HG02763 (cell line): Measurements from ENCODE around the gene ZNF827.

ENCODE experiments used
- ATAC-seq: cut with Tn5 transposase; IDR thresholded peaks from one replicate; pipeline ENCODE4 v1.9.1; 2021; ENCODE audit warnings: mild to moderate bottlenecking, moderate library complexity; ENCODE audit not compliant: unreplicated experiment

The ZNF827 gene

GRCh38 chr4:145935253-145936141 is 3.1 kb downstream of the ZNF827 start:
- peak; percentile 28 for ATAC-seq

- ATAC-seq = no peak
Observed at GRCh38 chr4:145934434-145935047, 4.1 kb downstream of the ZNF827 start.

- ATAC-seq = no peak
Observed at GRCh38 chr4:145933134-145933533, 5.5 kb downstream of the ZNF827 start.

- no peak for ATAC-seq
Observed at GRCh38 chr4:145931403-145931802, 7.2 kb downstream of the ZNF827 start.

- no peak for ATAC-seq
Observed at GRCh38 chr4:145930592-145930991, 8.0 kb downstream of the ZNF827 start.

- no peak for ATAC-seq
Observed at GRCh38 chr4:145929415-145930178, 9.0 kb downstream of the ZNF827 start.

GRCh38 chr4:145928748-145929147 is 9.9 kb downstream of the ZNF827 start:
- no peak for ATAC-seq

- no peak for ATAC-seq
Observed at GRCh38 chr4:145927030-145927429, 11.6 kb downstream of the ZNF827 start.

GRCh38 chr4:145921231-145921630 is 17.4 kb downstream of the ZNF827 start:
- no peak for ATAC-seq

- ATAC-seq = no peak
Observed at GRCh38 chr4:145920205-145920604, 18.4 kb downstream of the ZNF827 start.

GRCh38 chr4:145912376-145912775 is 26.2 kb downstream of the ZNF827 start:
- ATAC-seq = no peak

- no peak for ATAC-seq
Observed at GRCh38 chr4:145909773-145910172, 28.9 kb downstream of the ZNF827 start.

- ATAC-seq = no peak
Observed at GRCh38 chr4:145909281-145909715, 29.3 kb downstream of the ZNF827 start.

- ATAC-seq = no peak
Observed at GRCh38 chr4:145907812-145908211, 30.8 kb downstream of the ZNF827 start.

- ATAC-seq = no peak
Observed at GRCh38 chr4:145907390-145907789, 31.2 kb downstream of the ZNF827 start.

GRCh38 chr4:145904413-145905177 is 34.0 kb downstream of the ZNF827 start:
- no peak for ATAC-seq

GRCh38 chr4:145902522-145902921 is 36.1 kb downstream of the ZNF827 start:
- no peak for ATAC-seq

GRCh38 chr4:145899886-145900460 is 38.6 kb downstream of the ZNF827 start:
- no peak for ATAC-seq

GRCh38 chr4:145898926-145899531 is 39.6 kb downstream of the ZNF827 start:
- no peak for ATAC-seq

- ATAC-seq = no peak
Observed at GRCh38 chr4:145898466-145898865, 40.2 kb downstream of the ZNF827 start.
